ENCODE data around the gene FNBP1.

The FNBP1 gene

DNA sequence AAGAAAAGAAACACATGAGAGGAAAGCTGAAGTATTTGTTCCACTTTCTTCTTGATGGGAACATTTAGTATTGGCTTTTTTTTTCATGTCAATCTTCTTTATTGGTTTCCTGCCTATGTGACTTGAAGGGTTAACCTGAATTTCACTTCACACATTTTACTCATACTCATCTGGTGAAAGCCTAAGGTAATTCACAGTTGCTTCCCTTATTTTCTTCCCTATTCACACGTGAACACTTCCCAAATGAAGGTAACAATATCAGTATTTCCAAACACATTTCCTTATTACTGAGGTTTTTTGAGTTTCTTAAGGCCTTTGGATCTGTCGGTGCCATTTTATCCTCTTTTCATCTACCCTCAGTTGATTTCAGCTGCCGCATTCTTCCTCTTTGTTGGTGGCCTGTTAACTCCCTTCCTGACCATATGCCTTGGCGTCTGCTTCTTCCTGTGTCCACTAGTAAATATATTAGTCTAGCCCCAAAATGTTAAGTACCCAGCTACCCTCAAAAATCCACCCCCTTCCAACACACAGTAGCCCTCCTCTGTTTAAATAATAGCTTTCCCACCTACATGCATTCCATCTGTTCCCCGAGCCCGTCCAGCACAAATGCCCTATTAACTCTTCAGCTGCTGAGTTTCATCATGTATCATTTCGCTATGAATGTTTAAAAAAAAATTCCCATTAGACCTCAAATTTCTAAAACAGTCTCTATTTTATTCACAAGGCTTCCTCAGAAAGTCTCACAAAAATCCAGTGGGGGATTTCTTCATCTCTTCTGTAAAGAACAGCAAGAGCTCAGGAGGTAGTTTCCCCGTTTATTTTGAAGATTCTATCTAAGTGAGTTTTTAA is 110.5 kb downstream of the FNBP1 start:
- Histone ChIP-seq H3K27ac (replicated peaks) (peak overlapping the region; percentile 57), H3K27me3 (ENCODE audit: insufficient read depth, poor library complexity, severe bottlenecking) (no peaks in the 10 kb centered on the region), H3K4me3 (replicated peaks; ENCODE audit: insufficient read depth, low read length) (no peak overlapping the region)
- peak in 1 of 2 experiments; percentile 49 for DNase-seq (ENCODE audit: low read depth in 1 of 2, low spot score in 1 of 2)
- TF ChIP-seq GABPA (IDR thresholded peaks at IDR 0.05; ENCODE audit: low read depth) (no peak), POLR2AphosphoS5 (IDR thresholded peaks at IDR 0.05; ENCODE audit: low read depth) (no peak), SPI1 (IDR thresholded peaks at IDR 0.05; ENCODE audit: borderline replicate concordance, low read depth) (no peak)
- TF ChIP-seq, protein P1, sequence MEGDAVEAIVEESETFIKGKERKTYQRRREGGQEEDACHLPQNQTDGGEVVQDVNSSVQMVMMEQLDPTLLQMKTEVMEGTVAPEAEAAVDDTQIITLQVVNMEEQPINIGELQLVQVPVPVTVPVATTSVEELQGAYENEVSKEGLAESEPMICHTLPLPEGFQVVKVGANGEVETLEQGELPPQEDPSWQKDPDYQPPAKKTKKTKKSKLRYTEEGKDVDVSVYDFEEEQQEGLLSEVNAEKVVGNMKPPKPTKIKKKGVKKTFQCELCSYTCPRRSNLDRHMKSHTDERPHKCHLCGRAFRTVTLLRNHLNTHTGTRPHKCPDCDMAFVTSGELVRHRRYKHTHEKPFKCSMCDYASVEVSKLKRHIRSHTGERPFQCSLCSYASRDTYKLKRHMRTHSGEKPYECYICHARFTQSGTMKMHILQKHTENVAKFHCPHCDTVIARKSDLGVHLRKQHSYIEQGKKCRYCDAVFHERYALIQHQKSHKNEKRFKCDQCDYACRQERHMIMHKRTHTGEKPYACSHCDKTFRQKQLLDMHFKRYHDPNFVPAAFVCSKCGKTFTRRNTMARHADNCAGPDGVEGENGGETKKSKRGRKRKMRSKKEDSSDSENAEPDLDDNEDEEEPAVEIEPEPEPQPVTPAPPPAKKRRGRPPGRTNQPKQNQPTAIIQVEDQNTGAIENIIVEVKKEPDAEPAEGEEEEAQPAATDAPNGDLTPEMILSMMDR (IDR thresholded peaks at IDR 0.05; ENCODE audit: insufficient read depth, low read length), result no peak
- TF ChIP-seq, protein P2, sequence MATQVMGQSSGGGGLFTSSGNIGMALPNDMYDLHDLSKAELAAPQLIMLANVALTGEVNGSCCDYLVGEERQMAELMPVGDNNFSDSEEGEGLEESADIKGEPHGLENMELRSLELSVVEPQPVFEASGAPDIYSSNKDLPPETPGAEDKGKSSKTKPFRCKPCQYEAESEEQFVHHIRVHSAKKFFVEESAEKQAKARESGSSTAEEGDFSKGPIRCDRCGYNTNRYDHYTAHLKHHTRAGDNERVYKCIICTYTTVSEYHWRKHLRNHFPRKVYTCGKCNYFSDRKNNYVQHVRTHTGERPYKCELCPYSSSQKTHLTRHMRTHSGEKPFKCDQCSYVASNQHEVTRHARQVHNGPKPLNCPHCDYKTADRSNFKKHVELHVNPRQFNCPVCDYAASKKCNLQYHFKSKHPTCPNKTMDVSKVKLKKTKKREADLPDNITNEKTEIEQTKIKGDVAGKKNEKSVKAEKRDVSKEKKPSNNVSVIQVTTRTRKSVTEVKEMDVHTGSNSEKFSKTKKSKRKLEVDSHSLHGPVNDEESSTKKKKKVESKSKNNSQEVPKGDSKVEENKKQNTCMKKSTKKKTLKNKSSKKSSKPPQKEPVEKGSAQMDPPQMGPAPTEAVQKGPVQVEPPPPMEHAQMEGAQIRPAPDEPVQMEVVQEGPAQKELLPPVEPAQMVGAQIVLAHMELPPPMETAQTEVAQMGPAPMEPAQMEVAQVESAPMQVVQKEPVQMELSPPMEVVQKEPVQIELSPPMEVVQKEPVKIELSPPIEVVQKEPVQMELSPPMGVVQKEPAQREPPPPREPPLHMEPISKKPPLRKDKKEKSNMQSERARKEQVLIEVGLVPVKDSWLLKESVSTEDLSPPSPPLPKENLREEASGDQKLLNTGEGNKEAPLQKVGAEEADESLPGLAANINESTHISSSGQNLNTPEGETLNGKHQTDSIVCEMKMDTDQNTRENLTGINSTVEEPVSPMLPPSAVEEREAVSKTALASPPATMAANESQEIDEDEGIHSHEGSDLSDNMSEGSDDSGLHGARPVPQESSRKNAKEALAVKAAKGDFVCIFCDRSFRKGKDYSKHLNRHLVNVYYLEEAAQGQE (IDR thresholded peaks at IDR 0.05; ENCODE audit: insufficient replicate concordance, low read depth), result no peak

GRCh38 chr9:129930743-129931142 is 112.2 kb downstream of the FNBP1 start:
- no peak for TF ChIP-seq SPI1 (IDR thresholded peaks at IDR 0.05; ENCODE audit: borderline replicate concordance, low read depth)
- TF ChIP-seq, protein P1 (IDR thresholded peaks at IDR 0.05; ENCODE audit: insufficient read depth, low read length), result no peak
- TF ChIP-seq, protein P2 (IDR thresholded peaks at IDR 0.05; ENCODE audit: insufficient replicate concordance, low read depth), result no peak
- no peak for TF ChIP-seq POLR2AphosphoS5 (IDR thresholded peaks at IDR 0.05; ENCODE audit: low read depth)
- no peak for TF ChIP-seq GABPA (IDR thresholded peaks at IDR 0.05; ENCODE audit: low read depth)
- Histone ChIP-seq H3K4me3 (replicated peaks; ENCODE audit: insufficient read depth, low read length) (no peak overlapping the region), H3K27ac (replicated peaks) (peak overlapping the region; percentile 18), H3K27me3 (ENCODE audit: insufficient read depth, poor library complexity, severe bottlenecking) (no peaks in the 10 kb centered on the region)
- no peak for DNase-seq (ENCODE audit: low read depth in 1 of 2, low spot score in 1 of 2)

DNA sequence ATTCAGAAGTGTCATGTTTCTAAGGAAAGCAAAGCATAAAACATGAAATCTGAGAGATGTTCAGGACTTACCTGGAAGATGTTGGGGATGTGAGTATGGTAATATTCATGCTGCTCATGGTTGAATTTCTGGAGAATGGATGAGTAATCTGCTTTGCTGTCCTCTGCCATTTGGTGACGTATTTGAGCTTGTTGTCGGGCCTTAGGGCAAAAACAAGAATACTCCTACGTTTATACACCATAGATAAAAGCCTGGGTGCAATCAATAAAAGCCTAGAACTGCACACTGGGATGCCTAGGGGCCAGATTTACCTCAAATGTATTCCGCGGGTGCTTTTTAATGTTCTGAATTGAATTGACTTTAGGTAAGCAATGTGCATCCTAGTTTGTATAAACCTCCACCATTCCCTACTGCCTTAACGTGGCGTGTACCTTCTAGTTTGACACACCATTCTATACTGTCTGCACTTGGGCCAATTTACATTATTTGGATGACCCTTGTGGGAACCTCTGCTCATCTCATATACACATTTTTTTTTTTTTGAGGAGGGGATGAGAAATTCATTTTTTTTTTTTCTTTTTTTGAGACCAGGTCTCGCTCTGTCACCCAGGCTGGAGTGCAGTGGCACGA is 113.4 kb downstream of the FNBP1 start:
- Histone ChIP-seq H3K4me3 (replicated peaks; ENCODE audit: insufficient read depth, low read length) (no peak overlapping the region), H3K27ac (replicated peaks) (0 out of 2 replicates have a peak overlapping the region, but pooled peaks have one; percentile 6), H3K27me3 (ENCODE audit: insufficient read depth, poor library complexity, severe bottlenecking) (no peaks in the 10 kb centered on the region)
- TF ChIP-seq GABPA (IDR thresholded peaks at IDR 0.05; ENCODE audit: low read depth) (no peak), SPI1 (IDR thresholded peaks at IDR 0.05; ENCODE audit: borderline replicate concordance, low read depth) (no peak), POLR2AphosphoS5 (IDR thresholded peaks at IDR 0.05; ENCODE audit: low read depth) (no peak)
- TF ChIP-seq, protein P1 (IDR thresholded peaks at IDR 0.05; ENCODE audit: insufficient read depth, low read length), result no peak
- TF ChIP-seq, protein P2 (IDR thresholded peaks at IDR 0.05; ENCODE audit: insufficient replicate concordance, low read depth), result no peak
- no peak for DNase-seq (ENCODE audit: low read depth in 1 of 2, low spot score in 1 of 2)
